GM19023 (cell line): ENCODE data around the gene CACNA2D3.

ENCODE experiments used
- ATAC-seq: cut with Tn5 transposase; IDR thresholded peaks from one replicate; pipeline ENCODE4 v1.9.1; 2021; ENCODE audit warnings: mild to moderate bottlenecking, moderate library complexity; ENCODE audit not compliant: unreplicated experiment

CACNA2D3 gene

GRCh38 chr3:54653456-54654195 is 531.3 kb downstream of the CACNA2D3 start:
- no peak for ATAC-seq

DNA sequence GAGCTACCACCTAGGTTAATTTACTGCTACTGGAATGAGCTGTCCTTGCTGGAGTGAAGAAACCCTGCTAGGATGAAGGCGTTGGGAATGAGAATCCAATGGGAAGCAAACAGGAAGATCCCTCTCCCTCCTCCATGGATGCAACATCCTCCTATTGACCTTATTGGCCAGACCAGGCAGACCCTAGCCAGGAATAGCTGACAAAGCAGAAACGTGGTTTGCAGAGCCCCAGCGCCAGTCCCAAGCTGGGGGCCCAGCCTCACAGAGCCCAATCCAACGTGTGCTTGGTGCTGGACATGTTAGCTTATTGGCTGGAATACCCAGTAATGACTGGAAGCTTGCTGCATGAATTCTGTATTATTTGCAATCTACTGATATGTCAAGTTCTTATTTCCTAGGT is 532.4 kb downstream of the CACNA2D3 start:
- ATAC-seq, result no peak

DNA sequence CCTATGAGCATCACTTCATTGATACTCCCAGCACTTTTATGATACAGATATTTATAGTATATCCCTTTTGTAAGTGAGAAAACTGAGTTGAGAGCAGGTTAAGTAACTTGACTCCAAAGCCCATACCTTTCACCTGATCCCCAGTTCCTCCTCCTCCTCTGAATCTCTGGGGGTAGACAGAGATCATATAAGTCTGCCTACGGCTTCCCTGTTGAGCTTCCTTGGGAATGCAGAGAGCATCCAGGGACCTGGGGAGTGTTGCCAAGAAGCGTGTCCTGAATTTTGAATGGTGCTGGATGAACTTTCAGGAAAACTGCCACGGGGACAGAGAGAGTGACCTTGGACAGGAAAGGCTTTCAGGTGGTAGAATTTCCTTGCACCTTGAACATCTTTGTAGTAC is 537.0 kb downstream of the CACNA2D3 start:
- ATAC-seq, result no peak

- no peak for ATAC-seq
These were observed 538.4 kb downstream of the CACNA2D3 start for GRCh38 chr3:54660714-54661132.

DNA sequence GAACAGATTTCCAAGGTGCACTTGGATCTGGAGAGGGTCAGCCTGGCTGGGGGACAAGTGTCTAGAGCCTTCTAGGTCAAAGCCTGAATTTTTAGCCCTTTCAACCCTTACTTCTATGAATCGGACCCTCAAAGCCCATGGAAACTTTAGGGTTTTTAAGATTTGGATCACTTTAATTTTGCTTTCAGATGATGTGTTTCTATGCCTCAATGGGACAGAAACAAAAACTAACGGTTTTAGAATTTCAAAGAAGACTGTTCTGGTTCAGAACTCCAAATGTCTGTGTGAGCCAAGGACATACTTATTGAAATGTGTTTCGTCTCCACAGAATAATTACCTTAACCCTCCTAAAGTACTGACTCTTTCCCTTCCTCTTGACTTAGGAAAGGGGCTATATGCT is 538.8 kb downstream of the CACNA2D3 start:
- no peak for ATAC-seq

- ATAC-seq, result no peak
These were observed 541.2 kb downstream of the CACNA2D3 start for GRCh38 chr3:54663501-54664011.

DNA sequence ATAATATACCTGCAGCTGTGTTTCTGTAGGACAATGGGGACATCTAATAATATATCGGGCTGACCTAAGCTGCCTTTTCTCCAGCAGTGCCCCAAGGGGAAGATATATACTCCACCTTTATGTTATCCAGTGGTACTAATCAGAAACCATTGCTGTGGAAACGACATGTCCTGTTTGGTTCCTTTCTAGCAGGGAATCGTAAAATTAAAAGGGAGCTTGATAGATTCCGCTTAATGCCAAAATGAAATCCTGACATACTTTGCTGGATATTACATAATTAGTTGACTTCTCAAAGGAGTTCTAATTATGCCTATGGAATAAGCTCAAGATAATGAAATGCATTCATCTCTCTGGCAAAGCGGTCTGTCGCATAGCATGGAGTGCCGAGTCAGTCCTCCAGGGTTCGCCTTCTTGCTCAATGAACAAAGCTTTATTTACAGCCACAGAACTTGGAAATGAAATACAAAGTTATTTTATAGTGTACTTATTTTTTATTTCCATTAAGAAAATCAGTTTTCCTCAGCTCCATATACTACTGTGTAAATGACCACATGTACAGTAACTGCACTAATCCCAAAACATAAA is 542.8 kb downstream of the CACNA2D3 start:
- no peak for ATAC-seq

- no peak for ATAC-seq
These were observed 545.9 kb downstream of the CACNA2D3 start for GRCh38 chr3:54668236-54668635.

DNA sequence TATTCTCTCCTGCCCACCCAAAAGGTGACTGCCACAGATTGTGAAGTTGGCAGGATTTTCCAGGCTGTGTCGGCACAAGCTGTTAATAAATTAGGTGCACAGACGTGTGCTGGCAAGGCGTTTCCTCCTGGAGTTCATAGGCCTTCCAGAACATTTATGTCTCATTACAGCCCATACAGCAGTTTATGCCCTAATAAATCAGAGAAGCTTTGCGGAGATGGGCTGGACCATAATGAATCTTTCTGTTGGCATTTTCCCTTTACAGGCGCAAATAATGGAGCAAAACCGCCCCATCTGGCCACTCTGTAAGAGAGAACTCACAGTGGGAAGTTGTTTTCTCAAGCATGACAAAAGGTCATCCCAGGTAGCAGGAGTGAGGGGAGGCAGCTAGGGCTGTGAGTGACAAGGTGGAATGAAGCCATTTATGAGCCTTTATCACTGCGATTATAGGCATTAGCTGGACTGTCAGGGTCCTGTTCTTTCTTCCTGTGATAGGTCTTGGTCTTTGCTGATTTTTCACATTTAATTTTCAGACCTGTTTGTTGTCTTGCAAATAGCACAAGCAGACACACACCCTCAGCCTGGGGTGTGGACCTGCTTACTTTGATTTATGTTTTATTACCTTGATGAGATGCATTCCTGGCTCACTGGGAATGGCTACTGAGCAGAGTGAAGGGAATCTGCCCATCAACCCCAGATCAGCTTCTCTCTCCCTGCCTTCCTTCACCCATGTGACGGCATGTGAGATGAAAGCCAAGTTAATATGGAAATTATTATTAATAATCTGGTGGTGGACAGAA is 548.0 kb downstream of the CACNA2D3 start:
- no peak for ATAC-seq

DNA sequence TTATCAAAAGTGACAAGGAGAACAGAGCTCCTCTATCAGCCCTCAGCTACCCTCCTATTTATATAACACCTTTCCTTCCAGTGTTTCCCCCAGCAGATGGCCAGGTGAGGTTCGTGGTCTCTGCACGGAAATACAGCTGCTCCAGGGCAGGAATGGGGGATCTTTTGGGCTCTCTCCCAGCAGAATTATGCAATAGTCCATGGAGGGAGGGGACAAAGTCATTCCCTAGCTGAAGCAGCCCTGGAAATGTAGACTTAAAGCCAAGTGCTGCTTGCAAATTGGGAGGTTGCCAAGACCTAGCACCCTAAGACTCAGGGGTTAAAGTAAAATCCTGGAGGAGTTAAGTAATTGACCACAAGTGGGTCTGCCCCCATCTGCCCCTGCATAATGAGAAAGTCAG is 549.2 kb downstream of the CACNA2D3 start:
- no peak for ATAC-seq

DNA sequence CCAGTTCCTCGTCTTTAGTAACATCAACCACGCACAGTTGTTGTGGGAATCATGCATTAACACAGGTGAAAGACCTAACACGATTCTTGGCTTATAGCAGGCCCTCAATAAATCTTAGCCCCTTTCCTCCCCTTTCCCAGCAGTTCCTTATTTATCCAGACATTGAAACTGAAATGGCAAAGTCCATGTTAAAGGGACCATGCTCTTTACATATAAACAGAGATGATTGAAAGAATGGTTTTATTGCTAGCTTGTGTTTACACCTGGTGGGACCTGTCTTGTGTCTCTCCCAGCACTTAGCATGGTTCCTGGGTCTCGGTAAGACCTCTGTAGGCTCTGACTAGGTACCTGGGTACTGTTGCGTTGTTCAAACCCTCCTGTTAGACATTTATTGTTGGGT is 553.7 kb downstream of the CACNA2D3 start:
- no peak for ATAC-seq

DNA sequence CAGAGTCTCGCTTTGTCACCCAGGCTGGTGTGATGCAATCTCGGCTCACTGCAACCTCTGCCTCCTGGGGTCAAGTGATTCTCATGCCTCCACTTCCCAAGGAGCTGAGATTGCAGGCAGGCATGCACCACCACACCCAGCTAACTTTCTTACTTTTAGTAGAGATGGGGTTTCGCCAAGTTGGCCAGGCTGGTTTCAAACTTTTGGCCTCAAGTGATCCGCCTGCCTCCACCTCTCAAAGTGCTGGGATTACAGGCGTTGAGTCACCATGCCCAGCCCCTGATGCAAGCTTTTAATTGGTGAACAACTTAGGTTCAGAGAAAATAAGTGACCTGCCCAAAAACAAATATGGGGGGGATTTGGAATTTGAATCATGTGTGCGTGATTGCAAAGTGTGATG is 559.4 kb downstream of the CACNA2D3 start:
- no peak for ATAC-seq

- ATAC-seq, result no peak
These were observed 562.9 kb downstream of the CACNA2D3 start for GRCh38 chr3:54685213-54685612.

DNA sequence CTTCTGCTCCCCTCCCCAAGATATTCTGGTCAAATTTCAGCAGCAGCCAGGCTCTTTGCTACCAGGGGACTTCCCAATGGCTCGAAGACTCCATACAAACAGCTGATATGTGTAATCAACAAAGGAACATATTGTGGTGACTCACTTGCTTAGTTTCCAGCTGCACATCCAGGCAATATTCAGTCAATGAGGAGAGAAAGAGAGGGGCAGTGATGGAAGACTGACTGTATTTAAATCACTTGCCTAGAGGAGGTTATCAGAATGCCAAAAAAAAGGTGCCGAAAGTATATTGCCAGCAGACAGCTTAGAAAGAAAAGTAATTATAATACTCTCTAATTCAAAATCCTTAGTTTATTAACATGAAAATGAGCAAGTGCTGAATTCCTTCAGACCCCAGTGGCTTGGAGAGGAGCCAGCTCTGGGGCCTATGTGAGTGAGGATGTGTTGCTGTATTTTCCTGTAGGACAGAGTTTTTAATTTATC is 569.0 kb downstream of the CACNA2D3 start:
- ATAC-seq, result no peak

DNA sequence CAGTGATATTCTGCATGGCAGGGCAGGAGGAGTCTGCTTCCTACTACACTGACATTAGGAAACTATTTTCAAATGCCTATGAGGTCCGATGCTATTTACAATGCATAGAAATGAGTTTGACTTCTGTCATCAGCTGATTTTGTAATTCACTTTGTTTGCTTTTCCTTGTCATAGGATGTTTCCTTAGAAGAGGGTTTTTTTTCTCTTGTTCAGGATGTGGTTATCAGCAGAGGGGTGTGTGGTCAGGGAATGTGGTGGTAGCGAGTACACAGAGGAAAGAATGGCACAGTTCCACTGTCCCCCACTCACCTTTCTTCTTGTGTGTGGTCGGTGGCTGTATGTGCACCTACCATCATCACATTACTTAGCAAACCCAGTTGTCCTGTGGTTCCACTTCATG is 574.0 kb downstream of the CACNA2D3 start:
- no peak for ATAC-seq

GRCh38 chr3:54698054-54698453 is 575.7 kb downstream of the CACNA2D3 start:
- no peak for ATAC-seq

DNA sequence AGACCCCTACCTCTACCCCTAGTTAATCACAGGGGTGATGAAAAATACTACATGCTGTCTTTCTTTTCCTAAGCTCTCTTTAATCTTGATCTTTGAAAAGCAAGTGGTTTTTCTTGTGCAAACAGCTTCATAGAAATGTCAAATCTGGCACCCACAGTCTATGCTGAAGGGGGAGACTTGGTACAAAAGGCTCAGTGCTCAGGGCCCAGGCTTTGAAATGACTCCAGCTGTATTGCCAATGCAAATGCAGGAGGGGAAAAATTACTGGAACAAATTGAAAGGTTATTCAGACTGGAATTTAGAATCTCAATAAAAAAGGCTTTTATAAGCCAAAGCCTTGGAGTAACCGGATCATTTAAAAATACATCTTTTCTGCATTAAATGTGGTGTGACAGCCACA is 581.6 kb downstream of the CACNA2D3 start:
- no peak for ATAC-seq

- no peak for ATAC-seq
These were observed 583.4 kb downstream of the CACNA2D3 start for GRCh38 chr3:54705730-54706129.

- ATAC-seq, result no peak
These were observed 584.4 kb downstream of the CACNA2D3 start for GRCh38 chr3:54706738-54707137.

GRCh38 chr3:54709785-54710184 is 587.4 kb downstream of the CACNA2D3 start:
- ATAC-seq, result no peak

DNA sequence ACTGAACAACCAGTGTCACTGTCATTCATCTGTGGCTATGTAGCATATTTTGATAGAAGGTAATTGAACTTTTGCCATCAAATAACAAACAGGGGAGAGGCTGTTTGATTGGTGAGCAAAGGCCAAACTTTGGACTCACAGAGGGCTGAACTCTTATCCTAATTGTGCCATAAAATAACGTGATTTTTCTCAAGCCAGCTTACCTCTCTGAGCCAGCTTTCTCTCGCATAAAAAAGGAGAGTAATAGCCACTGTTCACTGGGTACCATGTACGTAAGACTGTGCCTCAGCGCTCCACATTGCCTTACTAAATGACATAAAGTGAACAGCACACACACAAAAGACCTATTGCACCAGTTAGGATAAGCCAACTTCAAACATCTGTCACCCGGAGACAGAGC is 588.6 kb downstream of the CACNA2D3 start:
- ATAC-seq, result no peak

- no peak for ATAC-seq
These were observed 590.2 kb downstream of the CACNA2D3 start for GRCh38 chr3:54712539-54712938.
